PC-9 (cell line): ENCODE data around the gene RAB11A. TPM values are rescaled to one million over a fixed set of nuclear protein-coding genes. Genes with fewer than 3 reads are reported as not detected.

Experiments used
- BruUV-seq: library from RNA; stranded (reverse); fragments of 400-500 nt; replicated peaks from 2 replicates; lab custom pipeline; 2021; lab: Mats Ljungman, UMichigan
- CTCF ChIA-PET: fragments of 300-600 bp; sonication (Branson Sonifier 250); formaldehyde crosslinking; loops from one replicate; lab custom pipeline; 2022; ENCODE audit warnings: antibody characterized with exemption; lab: Charles Lee
- POLR2A ChIA-PET: fragments of 300-600 bp; sonication (Branson Sonifier 250); formaldehyde crosslinking; loops from one replicate; lab custom pipeline; 2022; ENCODE audit warnings: antibody characterized with exemption; ENCODE audit not compliant: unreplicated experiment; lab: Charles Lee
- DNase-seq, 2 experiments: peaks; one replicate each; pipeline versions ENCODE4 v3.0.0 to v3.0.0-alpha.2; 2015 to 2022; ENCODE audit warnings: mixed read lengths in 1 of 2
- H2AFZ ChIP-seq: fragments of 200-600 bp; sonication (generic); 2 replicates; pipeline ENCODE4 v1.8.1; 2017; ENCODE audit warnings: antibody characterized with exemption
- H3F3A ChIP-seq: fragments of 200-600 bp; sonication (generic); 2 replicates; pipeline ENCODE4 v1.8.1; 2017; ENCODE audit warnings: antibody characterized with exemption, mild to moderate bottlenecking, low read depth; ENCODE audit not compliant: insufficient read depth
- H3K27ac ChIP-seq: fragments of 200-600 bp; sonication (generic); 2 replicates; pipeline ENCODE4 v1.6.1; 2016; ENCODE audit warnings: mixed run types
- H3K27me3 ChIP-seq: fragments of 200-600 bp; sonication (generic); 2 replicates; pipeline ENCODE4 v1.6.1; 2016; ENCODE audit warnings: low read depth, mixed run types; ENCODE audit not compliant: insufficient read depth
- H3K36me3 ChIP-seq: fragments of 200-600 bp; sonication (generic); 2 replicates; pipeline ENCODE4 v1.6.1; 2016; ENCODE audit warnings: low read depth, mixed run types
- H3K4me1 ChIP-seq: fragments of 200-600 bp; sonication (generic); replicated peaks from 2 replicates; pipeline ENCODE4 v1.6.1; 2016; ENCODE audit warnings: mixed run types; ENCODE audit not compliant: insufficient read depth
- H3K4me2 ChIP-seq: fragments of 200-600 bp; sonication (generic); 2 replicates; pipeline ENCODE4 v1.6.1; 2017; ENCODE audit warnings: mixed run types
- H3K4me3 ChIP-seq: fragments of 200-600 bp; sonication (generic); 2 replicates; pipeline ENCODE4 v1.6.1; 2016; ENCODE audit warnings: mixed run types
- H3K79me2 ChIP-seq: fragments of 200-600 bp; sonication (generic); 2 replicates; pipeline ENCODE4 v1.6.1; 2017; ENCODE audit warnings: low read depth, mixed run types
- H3K9me2 ChIP-seq: fragments of 200-600 bp; sonication (generic); 2 replicates; pipeline ENCODE4 v1.8.1; 2017; ENCODE audit warnings: mild to moderate bottlenecking; ENCODE audit not compliant: insufficient read depth
- H3K9me3 ChIP-seq: fragments of 200-600 bp; sonication (generic); 2 replicates; pipeline ENCODE4 v1.8.1; 2016; ENCODE audit warnings: low read depth; ENCODE audit not compliant: insufficient read depth
- H4K20me1 ChIP-seq: fragments of 200-600 bp; sonication (generic); 2 replicates; pipeline ENCODE4 v1.8.1; 2017; ENCODE audit not compliant: insufficient read depth
- EZH2 ChIP-seq: fragments of 200-600 bp; sonication (generic); IDR thresholded peaks from 2 replicates; pipeline ENCODE4 v1.8.0; 2017; ENCODE audit warnings: antibody characterized with exemption, low read depth
- intact Hi-C: fragments of 100-400 bp; cut with micrococcal nuclease; formaldehyde crosslinking; loops from one replicate; pipeline ENCODE4 v1.10.0; 2022; ENCODE audit not compliant: unreplicated experiment
- total RNA-seq: library from RNA; stranded (reverse); gene quantifications from 2 replicates; pipeline ENCODE4 v1.2.3, GENCODE V29; 2021
- TF ChIP-seq, protein P1 (sequence below): fragments of 200-600 bp; sonication (generic); conservative IDR thresholded peaks from 2 replicates; pipeline ENCODE4 v1.6.1; 2017; ENCODE audit warnings: mixed run types, antibody characterized with exemption, mild to moderate bottlenecking, moderate library complexity

Gene RAB11A
- total RNA-seq, 1 experiment from 2014 or later, result 233 TPM

- Histone ChIP-seq H3K4me1 (peaks cover 16% of the 10 kb centered on the region), H3K9me3 (no peaks in the 10 kb centered on the region), H3K4me3 (no peak overlapping the region), H3K27ac (no peak overlapping the region), H3K79me2 (no peaks in the 10 kb centered on the region), H4K20me1 (no peaks in the 10 kb centered on the region), H2AFZ (no peak overlapping the region), H3K36me3 (no peaks in the 10 kb centered on the region), H3K4me2 (no peak overlapping the region), H3F3A (peaks cover 17% of the 10 kb centered on the region), H3K27me3 (no peaks in the 10 kb centered on the region), H3K9me2 (no peaks in the 10 kb centered on the region)
- no TSS peak for BruUV-seq
- DNase-seq, result no peak
- TF ChIP-seq, protein P1, sequence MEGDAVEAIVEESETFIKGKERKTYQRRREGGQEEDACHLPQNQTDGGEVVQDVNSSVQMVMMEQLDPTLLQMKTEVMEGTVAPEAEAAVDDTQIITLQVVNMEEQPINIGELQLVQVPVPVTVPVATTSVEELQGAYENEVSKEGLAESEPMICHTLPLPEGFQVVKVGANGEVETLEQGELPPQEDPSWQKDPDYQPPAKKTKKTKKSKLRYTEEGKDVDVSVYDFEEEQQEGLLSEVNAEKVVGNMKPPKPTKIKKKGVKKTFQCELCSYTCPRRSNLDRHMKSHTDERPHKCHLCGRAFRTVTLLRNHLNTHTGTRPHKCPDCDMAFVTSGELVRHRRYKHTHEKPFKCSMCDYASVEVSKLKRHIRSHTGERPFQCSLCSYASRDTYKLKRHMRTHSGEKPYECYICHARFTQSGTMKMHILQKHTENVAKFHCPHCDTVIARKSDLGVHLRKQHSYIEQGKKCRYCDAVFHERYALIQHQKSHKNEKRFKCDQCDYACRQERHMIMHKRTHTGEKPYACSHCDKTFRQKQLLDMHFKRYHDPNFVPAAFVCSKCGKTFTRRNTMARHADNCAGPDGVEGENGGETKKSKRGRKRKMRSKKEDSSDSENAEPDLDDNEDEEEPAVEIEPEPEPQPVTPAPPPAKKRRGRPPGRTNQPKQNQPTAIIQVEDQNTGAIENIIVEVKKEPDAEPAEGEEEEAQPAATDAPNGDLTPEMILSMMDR, result no peak
- no peak for TF ChIP-seq EZH2
- ChIA-PET CTCF (interaction anchor here (0.6 to 1.0 kb wide), 2 partner anchors 41 to 1146 kb away, joined by 4 to 8 read pairs; no protein-coding TSS in a partner anchor), POLR2A (no interaction called here)
- intact Hi-C loops, result loop anchor here (10.0 kb wide), 1 partner anchor 433 kb away; no protein-coding TSS in a partner anchor
Observed at GRCh38 chr15:65837301-65838294, 31.7 kb upstream of the RAB11A start.

GRCh38 chr15:65839354-65839901, 29.9 kb upstream of the RAB11A start:
- Histone ChIP-seq H3K4me1 (peaks cover under 1% of the 10 kb centered on the region; the same call in 1 of the 2 replicates), H3K27ac (no peak overlapping the region), H3K9me2 (no peaks in the 10 kb centered on the region), H3K4me3 (no peak overlapping the region), H3K4me2 (no peak overlapping the region), H2AFZ (no peak overlapping the region), H3F3A (peaks cover under 1% of the 10 kb centered on the region; the same call in 1 of the 2 replicates), H3K36me3 (no peaks in the 10 kb centered on the region), H3K27me3 (no peaks in the 10 kb centered on the region), H3K79me2 (no peaks in the 10 kb centered on the region), H3K9me3 (no peaks in the 10 kb centered on the region), H4K20me1 (no peaks in the 10 kb centered on the region)
- CTCF ChIA-PET, result no interaction called here
- DNase-seq, result no peak
- BruUV-seq, result no TSS peak
- POLR2A ChIA-PET, result interaction anchor here (0.6 kb wide), 1 partner anchor 550 kb away, joined by 6 read pairs; no protein-coding TSS in a partner anchor
- intact Hi-C loops, result loop anchor here (10.0 kb wide), 1 partner anchor 435 kb away; no protein-coding TSS in a partner anchor
- TF ChIP-seq EZH2, result no peak
- TF ChIP-seq, protein P1, result no peak

GRCh38 chr15:65839985-65840384, 29.3 kb upstream of the RAB11A start:
- intact Hi-C loops, result loop anchor here (10.0 kb wide), 1 partner anchor 435 kb away; no protein-coding TSS in a partner anchor
- no peaks in the 10 kb centered on the region for H3K9me2 ChIP-seq
- no peaks in the 10 kb centered on the region for H3K36me3 ChIP-seq
- CTCF ChIA-PET, result no interaction called here
- H3K4me1 ChIP-seq, result no peaks in the 10 kb centered on the region
- H3K27ac ChIP-seq, result no peak overlapping the region
- H3F3A ChIP-seq, result no peaks in the 10 kb centered on the region
- H3K79me2 ChIP-seq, result no peaks in the 10 kb centered on the region
- no TSS peak for BruUV-seq
- no peaks in the 10 kb centered on the region for H4K20me1 ChIP-seq
- no peak overlapping the region for H3K4me3 ChIP-seq
- POLR2A ChIA-PET, result no interaction called here
- TF ChIP-seq EZH2, result no peak
- TF ChIP-seq, protein P1, result no peak
- no peak overlapping the region for H2AFZ ChIP-seq
- no peaks in the 10 kb centered on the region for H3K27me3 ChIP-seq
- H3K9me3 ChIP-seq, result no peaks in the 10 kb centered on the region
- DNase-seq, result no peak
- no peak overlapping the region for H3K4me2 ChIP-seq
